Stimulated activated CD8-positive, alpha-beta memory T cell treated with anti-CD3 and anti-CD28 coated beads, Interleukin-15, amount 100 ng/mL, for 4 hours (primary cell): ENCODE measurements around the gene KEL.

Experiments
- DNase-seq, 2 donors: peaks; one replicate each; pipeline ENCODE4 v3.0.0-alpha.2; 2020; ENCODE audit warnings: low read depth in 2 of 2

The KEL gene

GRCh38 chr7:142930126-142930730 is 31.9 kb downstream of the KEL start:
- DNase-seq = no peak

DNA sequence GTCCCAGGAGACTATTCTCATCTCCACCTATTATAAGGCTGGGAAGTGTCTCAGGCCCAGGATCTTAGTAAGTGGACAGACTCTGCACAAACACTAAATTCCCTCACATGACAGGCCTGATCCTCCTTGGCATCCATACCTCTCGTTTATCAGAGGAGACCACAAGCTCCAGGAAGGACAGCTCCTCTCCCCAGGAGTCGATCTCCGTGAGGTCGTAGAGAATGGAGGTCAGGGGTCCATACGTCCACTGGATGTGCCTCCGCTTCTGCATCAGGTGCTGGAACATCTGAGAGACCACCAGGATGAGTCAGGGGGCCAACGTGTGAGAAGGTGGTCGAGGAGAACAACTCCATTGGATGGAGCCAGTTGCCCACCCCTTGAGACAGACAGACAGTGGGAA is 34.2 kb downstream of the KEL start:
- no peak for DNase-seq

- DNase-seq = no peak
Measured at GRCh38 chr7:142927085-142927745, 34.9 kb downstream of the KEL start.

DNA sequence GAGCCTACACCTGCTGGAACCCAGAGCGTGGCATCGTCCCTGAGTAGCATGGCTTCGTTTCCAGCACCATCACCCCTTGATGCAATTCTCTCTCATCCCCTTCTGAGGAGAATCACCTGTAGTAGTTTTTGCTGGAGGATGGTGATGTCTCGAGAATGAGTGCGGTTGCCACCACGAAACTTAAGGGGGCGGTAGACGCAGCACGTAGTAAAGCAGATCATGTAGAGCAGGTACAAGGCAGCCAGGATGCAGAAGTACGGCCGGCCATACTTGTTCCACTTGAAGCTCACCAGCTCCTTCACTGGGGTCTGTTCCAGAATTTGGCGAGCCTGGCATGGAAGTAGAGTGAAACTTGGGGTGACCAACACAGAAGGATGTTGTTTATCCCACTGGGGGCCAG is 36.8 kb downstream of the KEL start:
- no peak for DNase-seq

DNA sequence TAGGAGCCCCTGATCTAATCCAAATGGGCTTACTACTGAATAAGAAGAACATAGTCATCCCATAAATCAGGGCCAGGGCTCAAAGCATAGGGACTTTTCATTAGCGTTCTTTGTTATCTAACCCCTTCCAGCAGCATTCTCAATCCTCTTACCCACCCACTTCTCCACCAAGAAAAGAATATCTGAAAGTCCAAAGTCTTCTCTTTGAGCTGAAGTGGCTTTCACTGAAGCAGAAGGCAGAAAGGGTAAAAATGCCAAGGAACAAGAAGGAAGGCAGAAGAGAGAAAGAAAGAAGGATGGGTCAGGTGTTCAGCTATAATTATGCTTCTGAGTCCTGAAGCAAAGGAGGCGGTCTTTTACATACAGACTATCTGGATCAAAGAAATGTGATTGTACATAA is 38.8 kb downstream of the KEL start:
- DNase-seq = no peak

- DNase-seq = no peak
Measured at GRCh38 chr7:142919656-142920055, 42.5 kb downstream of the KEL start.

DNA sequence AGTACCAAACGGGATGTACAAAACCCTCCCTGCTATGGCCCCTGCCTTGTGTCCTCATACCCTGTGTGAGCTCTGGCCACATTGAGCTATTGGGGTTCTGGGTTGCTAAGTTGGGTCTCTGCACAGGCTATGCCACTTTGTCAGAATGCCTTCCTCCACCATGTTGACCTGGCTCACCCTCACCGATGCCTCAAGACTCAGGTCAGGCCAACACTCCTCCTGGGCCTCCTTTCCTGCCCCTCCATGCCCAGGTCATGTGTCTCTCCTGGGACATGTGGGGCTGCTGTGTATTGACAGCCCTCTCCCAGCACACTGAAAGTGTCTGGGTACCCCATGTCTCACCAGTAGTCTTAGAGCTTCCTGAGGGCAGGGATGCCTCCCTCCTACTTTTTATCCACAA is 43.3 kb downstream of the KEL start:
- no peak for DNase-seq

GRCh38 chr7:142917447-142917846 is 44.7 kb downstream of the KEL start:
- no peak for DNase-seq

- DNase-seq = no peak
Measured at GRCh38 chr7:142916508-142916907, 45.7 kb downstream of the KEL start.

DNA sequence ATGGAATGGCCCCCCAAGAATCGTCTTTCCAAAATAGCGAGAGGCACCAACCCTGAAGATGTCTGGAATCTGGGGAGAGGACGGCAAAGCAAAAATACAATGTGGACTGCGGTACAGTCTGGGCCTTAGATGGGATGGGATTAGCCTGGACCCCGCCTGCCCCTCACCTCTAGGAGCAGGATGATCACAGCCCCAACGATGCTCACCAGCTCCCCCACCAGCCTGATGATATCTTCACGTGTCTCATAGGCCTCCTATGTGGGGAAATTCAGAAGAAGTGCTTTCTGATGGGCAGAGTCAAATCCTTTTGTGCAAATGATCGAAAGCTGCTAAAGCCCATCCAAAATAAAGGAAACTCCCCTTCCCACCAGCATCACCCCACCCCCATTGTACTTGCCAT is 46.8 kb downstream of the KEL start:
- DNase-seq = no peak

DNA sequence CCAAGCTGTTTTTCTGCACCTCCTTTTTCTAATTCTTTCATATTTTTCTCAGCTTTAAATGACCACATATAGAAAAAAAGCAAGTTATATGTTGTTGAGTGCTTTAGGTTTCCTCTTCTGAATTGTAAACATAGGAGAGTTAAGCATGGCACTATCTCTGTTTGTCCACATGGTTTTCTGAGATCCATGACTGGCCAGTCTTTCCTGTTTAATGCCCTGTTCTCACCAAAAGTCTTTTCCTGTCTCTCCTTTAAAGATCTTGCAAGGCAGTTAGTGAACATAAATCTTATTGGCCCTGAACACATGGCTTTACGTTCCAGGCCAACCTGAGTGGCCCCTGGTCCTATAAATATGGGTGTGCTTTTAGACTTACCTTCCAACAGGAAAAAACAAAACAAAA is 48.0 kb downstream of the KEL start:
- DNase-seq = no peak

DNA sequence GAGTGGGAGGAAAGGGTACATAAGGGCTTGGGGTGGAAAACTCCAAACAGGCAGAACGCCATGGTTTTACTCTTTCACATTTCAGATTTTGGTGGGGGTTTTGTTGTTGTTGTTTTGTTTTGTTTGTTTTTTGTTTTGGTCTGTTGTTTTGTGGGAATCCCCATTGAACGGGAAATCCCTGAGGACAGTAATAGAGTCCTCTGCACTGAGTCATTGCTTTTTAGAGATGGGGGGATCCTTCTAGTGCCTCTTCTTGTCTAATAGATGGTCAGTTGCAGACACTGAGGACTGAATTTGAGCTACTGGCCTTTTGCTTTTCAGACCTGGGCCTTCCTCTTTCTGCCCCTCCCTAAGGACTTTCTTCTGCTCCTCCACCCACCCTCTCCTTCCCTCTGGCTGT is 48.6 kb downstream of the KEL start:
- DNase-seq = no peak

GRCh38 chr7:142913051-142913450 is 49.1 kb downstream of the KEL start:
- no peak for DNase-seq

GRCh38 chr7:142910481-142910880 is 51.7 kb downstream of the KEL start:
- no peak for DNase-seq

GRCh38 chr7:142910031-142910433 is 52.1 kb downstream of the KEL start:
- DNase-seq = no peak

GRCh38 chr7:142908921-142909890 is 53.0 kb downstream of the KEL start:
- DNase-seq = no peak

DNA sequence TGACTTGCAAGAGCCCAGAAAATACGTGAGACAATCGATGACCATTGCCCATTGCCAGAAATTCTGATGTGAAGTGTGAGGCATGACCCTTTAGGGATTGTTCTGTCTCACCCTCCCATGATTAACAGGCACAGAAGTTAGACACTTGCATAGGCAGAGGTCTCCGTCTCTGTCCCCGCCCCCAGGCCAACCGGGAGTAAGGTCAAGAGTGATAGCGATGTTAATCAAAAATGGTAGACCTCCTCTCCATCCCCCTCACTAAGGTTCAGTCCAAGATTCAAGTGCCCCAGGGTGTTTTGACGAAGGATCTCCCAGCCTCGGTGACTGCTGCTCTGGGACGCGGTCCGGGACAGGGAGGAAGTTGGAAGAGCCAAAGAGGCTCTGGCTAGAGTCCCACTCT is 53.9 kb downstream of the KEL start:
- DNase-seq = no peak

GRCh38 chr7:142906643-142907042 is 55.5 kb downstream of the KEL start:
- DNase-seq = no peak

DNA sequence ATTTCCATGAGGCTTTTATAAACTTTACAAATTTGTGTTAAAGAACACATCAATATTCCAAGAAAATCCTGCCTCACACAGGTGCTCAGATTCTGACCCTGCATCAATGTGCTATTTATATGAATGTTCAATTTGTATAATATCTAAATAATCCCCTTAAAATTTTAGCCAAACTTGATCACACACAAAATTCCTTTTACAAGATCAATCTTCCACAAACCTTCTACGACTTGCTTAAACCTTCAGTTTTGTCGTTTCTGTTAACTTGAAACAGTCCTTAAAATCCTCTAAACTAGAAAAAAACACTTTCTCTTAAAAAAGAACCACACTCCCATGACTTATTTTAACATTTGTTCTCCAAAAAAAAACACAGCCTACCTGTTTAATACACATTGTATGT is 56.4 kb downstream of the KEL start:
- no peak for DNase-seq

- no peak for DNase-seq
Measured at GRCh38 chr7:142904128-142904527, 58.0 kb downstream of the KEL start.

GRCh38 chr7:142901426-142902259 is 60.5 kb downstream of the KEL start:
- no peak for DNase-seq

- DNase-seq = no peak
Measured at GRCh38 chr7:142899661-142900060, 62.5 kb downstream of the KEL start.
